ENCODE results near the gene NFKBIE.
A peak's percentile ranks its signal among the peaks of the same experiment; 100 is the strongest.

The NFKBIE gene

GRCh38 chr6:44224029-44224964, 41.1 kb downstream of the NFKBIE start:
- DNase-seq = no peak

GRCh38 chr6:44223319-44224028, 41.9 kb downstream of the NFKBIE start, which contains the start of gene SLC29A1:
Gene SLC29A1 (plus strand): TSS chr6:44223595. CDS start chr6:44227314, 3,719 bp downstream.
- peak; percentile 81 for DNase-seq

- peak; percentile 63 for DNase-seq
These were observed 42.6 kb downstream of the NFKBIE start for GRCh38 chr6:44222486-44223318.

GRCh38 chr6:44221961-44222335, 43.4 kb downstream of the NFKBIE start:
- no peak for DNase-seq

GRCh38 chr6:44221291-44221960, 43.9 kb downstream of the NFKBIE start:
- DNase-seq = peak; percentile 57

- no peak for DNase-seq
These were observed 44.4 kb downstream of the NFKBIE start for GRCh38 chr6:44220913-44221290.

- DNase-seq = no peak
These were observed 45.3 kb downstream of the NFKBIE start for GRCh38 chr6:44219815-44220784.

- DNase-seq = peak; percentile 23
These were observed 46.1 kb downstream of the NFKBIE start for GRCh38 chr6:44219053-44219814.

- DNase-seq = no peak
These were observed 47.8 kb downstream of the NFKBIE start for GRCh38 chr6:44217332-44218143.

GRCh38 chr6:44216677-44217331, 48.5 kb downstream of the NFKBIE start, which contains the start of gene MYMX:
Gene MYMX (plus strand): TSS chr6:44216926. CDS start chr6:44217472, 546 bp downstream.
- DNase-seq = peak; percentile 75

- no peak for DNase-seq
These were observed 51.0 kb downstream of the NFKBIE start for GRCh38 chr6:44214307-44214706.

- no peak for DNase-seq
These were observed 54.1 kb downstream of the NFKBIE start for GRCh38 chr6:44211284-44211683.
